DND-41 (cell line): ENCODE measurements around the gene VKORC1L1.
A peak's percentile ranks its signal among the peaks of the same experiment; 100 is the strongest.

Source experiments
- ATAC-seq: fragments of 200-7000 bp; cut with Tn5 transposase; 3 replicates; pipeline ENCODE4 v1.9.1; 2021; ENCODE audit warnings: low read depth; ENCODE audit not compliant: insufficient read depth
- DNase-seq: peaks from one replicate; pipeline ENCODE4 v3.0.0-alpha.2; 2020
- H2AFZ ChIP-seq: 2 replicates; pipeline ENCODE4 v1.6.0; 2012; ENCODE audit warnings: low read depth, low read length
- H3K27ac ChIP-seq: 2 replicates; pipeline ENCODE4 v1.5.1; 2012; ENCODE audit warnings: low read length, inconsistent platforms
- H3K27me3 ChIP-seq: fragments of 200-600 bp; sonication (generic); 2 replicates; pipeline ENCODE4 v1.6.0; 2012; ENCODE audit warnings: low read length, mild to moderate bottlenecking, inconsistent platforms; ENCODE audit not compliant: insufficient read depth, poor library complexity
- H3K36me3 ChIP-seq: 2 replicates; pipeline ENCODE4 v1.5.1; 2012; ENCODE audit warnings: low read length, inconsistent platforms; ENCODE audit not compliant: insufficient read depth
- H3K4me1 ChIP-seq: 2 replicates; pipeline ENCODE4 v1.5.1; 2012; ENCODE audit warnings: mild to moderate bottlenecking, low read length; ENCODE audit not compliant: insufficient read depth
- H3K4me2 ChIP-seq: 2 replicates; pipeline ENCODE4 v1.6.0; 2012; ENCODE audit warnings: mild to moderate bottlenecking, moderate library complexity, low read length, inconsistent platforms; ENCODE audit not compliant: insufficient read depth
- H3K4me3 ChIP-seq, 2 experiments: fragments of 200-600 bp in 1 of 2; shearing (Covaris generic) in 1 of 2; 2 replicates each; pipeline ENCODE4 v1.5.1; 2012 to 2016; ENCODE audit warnings: inconsistent platforms in 2 of 2, low read length in 2 of 2, mild to moderate bottlenecking in 2 of 2, low read depth in 1 of 2, moderate library complexity in 1 of 2
- H3K79me2 ChIP-seq: 2 replicates; pipeline ENCODE4 v1.6.0; 2012; ENCODE audit warnings: low read length, inconsistent platforms; ENCODE audit not compliant: insufficient read depth
- H3K9ac ChIP-seq: 2 replicates; pipeline ENCODE4 v1.6.0; 2012; ENCODE audit warnings: low read depth, mild to moderate bottlenecking, inconsistent platforms, low read length, moderate library complexity
- H3K9me3 ChIP-seq: 2 replicates; pipeline ENCODE4 v1.5.1; 2012; ENCODE audit warnings: low read length, moderate library complexity, mild to moderate bottlenecking, inconsistent platforms; ENCODE audit not compliant: insufficient read depth, severe bottlenecking
- H4K20me1 ChIP-seq: 2 replicates; pipeline ENCODE4 v1.6.0; 2012; ENCODE audit warnings: low read length; ENCODE audit not compliant: insufficient read depth
- EZH2 ChIP-seq: IDR thresholded peaks from 3 replicates; pipeline ENCODE4 v1.6.1; 2012; ENCODE audit warnings: borderline replicate concordance, low read depth, mild to moderate bottlenecking, moderate library complexity, low read length, inconsistent platforms; ENCODE audit not compliant: severe bottlenecking
- TF ChIP-seq, protein P1 (sequence below): IDR thresholded peaks from 2 replicates; pipeline ENCODE4 v1.5.1; 2012; ENCODE audit warnings: borderline replicate concordance, low read length, moderate library complexity, mild to moderate bottlenecking; ENCODE audit not compliant: poor library complexity, severe bottlenecking; ENCODE audit errors: extremely low read depth

VKORC1L1 gene

DNA sequence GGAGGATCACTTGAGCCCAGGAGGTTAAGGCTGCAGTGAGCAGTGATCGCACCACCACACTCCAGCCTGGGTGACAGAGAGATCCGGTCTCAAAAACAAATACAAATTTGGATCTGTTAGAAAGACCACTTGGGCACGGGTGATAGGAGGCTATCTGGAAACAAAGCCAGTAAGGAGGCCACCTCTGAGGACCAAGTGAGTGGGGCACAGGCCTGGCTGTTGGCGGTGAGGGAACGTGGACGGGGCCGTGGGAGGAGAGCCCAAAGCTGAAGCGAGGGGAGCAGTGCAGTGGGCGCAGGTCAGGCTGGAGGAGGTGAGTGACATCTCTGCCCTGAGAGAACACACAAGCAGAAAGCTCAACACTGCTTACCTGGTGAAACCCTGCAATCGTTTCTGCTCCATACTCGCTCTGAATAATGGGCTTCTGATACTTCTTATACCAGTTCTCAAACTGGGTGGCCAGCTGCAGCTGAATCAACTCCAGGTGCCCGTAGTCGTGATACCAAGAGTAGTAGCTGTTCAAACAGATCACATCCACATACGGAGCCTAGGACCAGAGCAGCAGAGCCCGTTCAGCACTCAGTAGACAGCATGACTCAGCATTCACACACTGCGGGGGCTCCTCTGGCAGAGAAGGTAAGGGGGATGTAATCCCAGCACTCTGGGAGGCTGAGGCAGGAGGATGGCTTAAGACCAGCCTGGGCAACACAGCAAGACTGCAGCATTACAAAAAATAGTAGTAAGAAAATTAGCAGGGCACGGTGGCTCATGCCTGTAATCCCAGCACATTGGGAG lies 94.7 kb downstream of the VKORC1L1 start:
- Histone ChIP-seq H3K4me3 (no peak overlapping the region), H3K9me3 (no peaks in the 10 kb centered on the region), H4K20me1 (peaks cover under 1% of the 10 kb centered on the region; the same call in 1 of the 2 replicates), H3K4me1 (no peaks in the 10 kb centered on the region), H3K36me3 (peaks cover 96% of the 10 kb centered on the region), H3K27ac (no peak overlapping the region), H3K9ac (no peak overlapping the region), H3K4me2 (no peak overlapping the region), H3K27me3 (no peaks in the 10 kb centered on the region), H2AFZ (no peak overlapping the region), H3K79me2 (0 out of 2 replicates have a peak, but pooled peaks cover under 1% of the 10 kb centered on the region)
- TF ChIP-seq EZH2: no peak
- TF ChIP-seq, protein P1, sequence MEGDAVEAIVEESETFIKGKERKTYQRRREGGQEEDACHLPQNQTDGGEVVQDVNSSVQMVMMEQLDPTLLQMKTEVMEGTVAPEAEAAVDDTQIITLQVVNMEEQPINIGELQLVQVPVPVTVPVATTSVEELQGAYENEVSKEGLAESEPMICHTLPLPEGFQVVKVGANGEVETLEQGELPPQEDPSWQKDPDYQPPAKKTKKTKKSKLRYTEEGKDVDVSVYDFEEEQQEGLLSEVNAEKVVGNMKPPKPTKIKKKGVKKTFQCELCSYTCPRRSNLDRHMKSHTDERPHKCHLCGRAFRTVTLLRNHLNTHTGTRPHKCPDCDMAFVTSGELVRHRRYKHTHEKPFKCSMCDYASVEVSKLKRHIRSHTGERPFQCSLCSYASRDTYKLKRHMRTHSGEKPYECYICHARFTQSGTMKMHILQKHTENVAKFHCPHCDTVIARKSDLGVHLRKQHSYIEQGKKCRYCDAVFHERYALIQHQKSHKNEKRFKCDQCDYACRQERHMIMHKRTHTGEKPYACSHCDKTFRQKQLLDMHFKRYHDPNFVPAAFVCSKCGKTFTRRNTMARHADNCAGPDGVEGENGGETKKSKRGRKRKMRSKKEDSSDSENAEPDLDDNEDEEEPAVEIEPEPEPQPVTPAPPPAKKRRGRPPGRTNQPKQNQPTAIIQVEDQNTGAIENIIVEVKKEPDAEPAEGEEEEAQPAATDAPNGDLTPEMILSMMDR: no peak
- ATAC-seq: no peak
- no peak for DNase-seq

- TF ChIP-seq EZH2: no peak
- TF ChIP-seq, protein P1: no peak
- Histone ChIP-seq H3K9me3 (no peaks in the 10 kb centered on the region), H3K79me2 (0 out of 2 replicates have a peak, but pooled peaks cover 4% of the 10 kb centered on the region), H3K27ac (no peak overlapping the region), H2AFZ (no peak overlapping the region), H3K4me2 (no peak overlapping the region), H3K27me3 (no peaks in the 10 kb centered on the region), H4K20me1 (peaks cover 2% of the 10 kb centered on the region; the same call in 1 of the 2 replicates), H3K4me3 (no peak overlapping the region), H3K4me1 (no peaks in the 10 kb centered on the region), H3K36me3 (peaks cover 96% of the 10 kb centered on the region), H3K9ac (no peak overlapping the region)
- peak; percentile 8; the same call in 1 of the 3 replicates for ATAC-seq
- no peak for DNase-seq
These were observed 95.6 kb downstream of the VKORC1L1 start for GRCh38 chr7:65968256-65969185.

- H3K4me1 ChIP-seq: no peaks in the 10 kb centered on the region
- peaks cover 9% of the 10 kb centered on the region; the same call in 1 of the 2 replicates for H3K79me2 ChIP-seq
- no peak overlapping the region for H3K4me3 ChIP-seq
- H3K9me3 ChIP-seq: no peaks in the 10 kb centered on the region
- H3K9ac ChIP-seq: no peak overlapping the region
- H3K27me3 ChIP-seq: no peaks in the 10 kb centered on the region
- no peak for TF ChIP-seq EZH2
- TF ChIP-seq, protein P1: no peak
- no peak overlapping the region for H2AFZ ChIP-seq
- H3K4me2 ChIP-seq: no peak overlapping the region
- no peak overlapping the region for H3K27ac ChIP-seq
- H3K36me3 ChIP-seq: peaks cover 97% of the 10 kb centered on the region
- no peak for ATAC-seq
- peak; percentile 2 for DNase-seq
- H4K20me1 ChIP-seq: peaks cover 14% of the 10 kb centered on the region; the same call in 1 of the 2 replicates
These were observed 98.1 kb downstream of the VKORC1L1 start for GRCh38 chr7:65971021-65971420.
